K562 (cell line): ENCODE data around the gene ATAD2B. TPM values are rescaled to one million over a fixed set of nuclear protein-coding genes. Genes with fewer than 3 reads are reported as not detected.

Experiments used
- BRD4 ChIP-seq: fragments of 200-600 bp; sonication (generic); IDR thresholded peaks from 2 replicates; pipeline ENCODE4 v1.6.1; 2017; ENCODE audit warnings: inconsistent platforms
- CC2D1A ChIP-seq: fragments of 450-650 bp; IDR thresholded peaks from 2 replicates; pipeline ENCODE4 v1.6.1; 2017; ENCODE audit warnings: mild to moderate bottlenecking
- CREBBP ChIP-seq: IDR thresholded peaks from one replicate; pipeline ENCODE4 v1.6.1; 2012; ENCODE audit warnings: low read depth, mild to moderate bottlenecking, control low read depth, inconsistent platforms, low read length
- DNMT1 ChIP-seq: fragments of 450-650 bp; IDR thresholded peaks from 2 replicates; pipeline ENCODE4 v1.6.1; 2016; ENCODE audit warnings: antibody characterized with exemption, mild to moderate bottlenecking
- E4F1 ChIP-seq: fragments of 250-450 bp; sonication (Bioruptor Pico); IDR thresholded peaks from 2 replicates; pipeline ENCODE4 v1.5.0; 2021; ENCODE audit warnings: mild to moderate bottlenecking, borderline replicate concordance
- ETS2 ChIP-seq: IDR thresholded peaks from 2 replicates; pipeline ENCODE4 v1.6.1; 2016; ENCODE audit warnings: borderline replicate concordance, missing genetic modification characterization, mild to moderate bottlenecking, moderate library complexity, missing compliant biosample characterization; ENCODE audit not compliant: poor library complexity, severe bottlenecking
- HDAC8 ChIP-seq: fragments of 450-650 bp; IDR thresholded peaks from 2 replicates; pipeline ENCODE4 v1.6.1; 2016; ENCODE audit warnings: mild to moderate bottlenecking, missing genetic modification characterization, moderate library complexity, missing compliant biosample characterization
- HDGF ChIP-seq: fragments of 450-650 bp; IDR thresholded peaks from 2 replicates; pipeline ENCODE4 v1.6.1; 2016
- HINFP ChIP-seq: fragments of 450-650 bp; conservative IDR thresholded peaks from 2 replicates; pipeline ENCODE4 v1.6.1; 2016; ENCODE audit warnings: missing genetic modification characterization, low read depth, mild to moderate bottlenecking, control low read depth, missing compliant biosample characterization
- IRF2 ChIP-seq: sonication (generic); formaldehyde crosslinking; IDR thresholded peaks from 2 replicates; pipeline ENCODE4 v1.8.1; 2022; ENCODE audit warnings: mild to moderate bottlenecking, missing genetic modification reagents
- PATZ1 ChIP-seq: fragments of 250-450 bp; sonication (Bioruptor Pico); IDR thresholded peaks from 2 replicates; pipeline ENCODE4 v1.5.0; 2020; ENCODE audit warnings: mild to moderate bottlenecking, borderline replicate concordance
- PHF8 ChIP-seq: fragments of 200-600 bp; sonication (generic); IDR thresholded peaks from 2 replicates; pipeline ENCODE4 v1.6.1; 2012; ENCODE audit warnings: mixed run types, mild to moderate bottlenecking, inconsistent platforms, low read length, moderate library complexity, borderline replicate concordance
- RFX5 ChIP-seq: IDR thresholded peaks from 2 replicates; pipeline ENCODE4 v1.6.1; 2011; ENCODE audit warnings: low read depth, mild to moderate bottlenecking, improper control_type of control experiment, low read length
- TAF1 ChIP-seq: IDR thresholded peaks from 2 replicates; pipeline ENCODE4 v1.6.1; 2011; ENCODE audit warnings: mild to moderate bottlenecking, low read length, moderate library complexity; ENCODE audit not compliant: insufficient read depth, control insufficient read depth, severe bottlenecking; ENCODE audit errors: extremely low read depth
- TEAD4 ChIP-seq, 2 experiments: sonication (generic) in 1 of 2; formaldehyde crosslinking in 1 of 2; IDR thresholded peaks; 2 replicates each; pipeline versions ENCODE4 v1.6.1 to v1.8.0; 2012 to 2022; ENCODE audit warnings: borderline replicate concordance in 1 of 2, inconsistent platforms in 1 of 2, low read length in 1 of 2, mild to moderate bottlenecking in 1 of 2, missing genetic modification reagents in 1 of 2
- TFAM ChIP-seq: fragments of 250-450 bp; sonication (Bioruptor Pico); conservative IDR thresholded peaks from 2 replicates; pipeline ENCODE4 v1.5.0; 2021; ENCODE audit warnings: mild to moderate bottlenecking, moderate library complexity
- YBX1 ChIP-seq: fragments of 450-650 bp; IDR thresholded peaks from 2 replicates; pipeline ENCODE4 v1.7.1; 2016; ENCODE audit warnings: mild to moderate bottlenecking
- ZBTB9 ChIP-seq: fragments of 450-650 bp; formaldehyde crosslinking; IDR thresholded peaks from 2 replicates; pipeline ENCODE4 v1.4.0; 2020; ENCODE audit warnings: mild to moderate bottlenecking, moderate library complexity
- ZNF175 ChIP-seq: fragments of 200-800 bp; sonication (Bioruptor generic); IDR thresholded peaks from 2 replicates; pipeline ENCODE4 v1.6.1; 2016; ENCODE audit warnings: low read depth, mild to moderate bottlenecking, missing genetic modification characterization, missing compliant biosample characterization
- ZNF780A ChIP-seq: fragments of 250-450 bp; sonication (Bioruptor Pico); IDR thresholded peaks from 2 replicates; pipeline ENCODE4 v1.5.0; 2021; ENCODE audit warnings: mild to moderate bottlenecking
- polyA plus RNA-seq, 8 experiments: library from polyadenylated mRNA; depleted of rRNA in 4 of 8; stranded (reverse) in 5 of 8; unstranded in 3 of 8; fragments of >200 nt; fragmentation: Nextera tagmentation in 2 of 8; fragmentation: Illumina TruSeq in 1 of 8; extraction: Ambion mirVana in 2 of 8; extraction: Trizol in 1 of 8; gene quantifications; 2 replicates each; pipeline versions ENCODE4 v1.2.1 to v1.2.3, GENCODE V29; 2011 to 2014; ENCODE audit warnings: inconsistent platforms in 1 of 8, missing spikeins in 1 of 8
- total RNA-seq, 7 experiments: library from RNA; depleted of rRNA in 6 of 7; stranded (reverse); fragments of >200 nt in 6 of 7; fragmentation: Illumina TruSeq in 2 of 7; extraction: Trizol in 2 of 7; gene quantifications; 2 replicates each; pipeline versions ENCODE4 v1.2.1 to v1.2.3, GENCODE V29; 2011 to 2021; ENCODE audit warnings: low replicate concordance in 1 of 7

Gene ATAD2B
- total and polyA plus RNA-seq, 9 of the 15 experiments (the other 6 are each of a cell fraction or from before 2014, with no cell fraction given), result 3.2 to 21.6 (median 11.4) TPM

GRCh38 chr2:23926750-23927571, at the start of gene ATAD2B (continued):
- TF ChIP-seq E4F1 (CRISPR knock-in tag), result no peak
- 0 out of 2 replicates have a peak, but pooled peaks have one; percentile 61 for TF ChIP-seq BRD4
- TF ChIP-seq YBX1, result no peak
- no peak for TF ChIP-seq PATZ1 (CRISPR knock-in tag)
- peak; percentile 36 for TF ChIP-seq TEAD4 (IDR thresholded peaks at IDR 0.05; ENCODE audit: low read length)
- no peak for TF ChIP-seq TEAD4 (CRISPR knock-in tag; IDR thresholded peaks at IDR 0.05; ENCODE audit: borderline replicate concordance)
- no peak for TF ChIP-seq HDAC8 (tag)
- no peak for TF ChIP-seq IRF2 (CRISPR knock-in tag)
- no peak for TF ChIP-seq HDGF
- TF ChIP-seq ZNF175, result no peak
- TF ChIP-seq RFX5, result no peak
- no peak for TF ChIP-seq CREBBP
- TF ChIP-seq TFAM (CRISPR knock-in tag), result no peak
- TF ChIP-seq DNMT1, result no peak
- TF ChIP-seq TAF1, result peak; percentile 89
- TF ChIP-seq CC2D1A, result no peak
- TF ChIP-seq ETS2, result no peak
- TF ChIP-seq ZBTB9, result peak; percentile 44; the same call in 1 of the 2 replicates
- TF ChIP-seq HINFP (tag), result no peak
- no peak for TF ChIP-seq ZNF780A (CRISPR knock-in tag)
- TF ChIP-seq PHF8, result peak; percentile 93
